Stimulated activated CD4-positive, alpha-beta T cell treated with anti-CD3 and anti-CD28 coated beads, Interleukin-1b, Interleukin-23, amount 100 ng/mL, for 1 hour (primary cell): Measurements from ENCODE around the gene C2orf92.

Experiments
- DNase-seq, 2 donors: peaks; one replicate each; pipeline ENCODE4 v3.0.0-alpha.2; 2020; ENCODE audit warnings: low read depth in 2 of 2

C2orf92 gene

GRCh38 chr2:97745474-97746174 is 76.1 kb downstream of the C2orf92 start:
- DNase-seq: no peak

- DNase-seq: no peak
Observed at GRCh38 chr2:97747285-97747684, 77.8 kb downstream of the C2orf92 start.

- DNase-seq: no peak
Observed at GRCh38 chr2:97747716-97748115, 78.2 kb downstream of the C2orf92 start.

GRCh38 chr2:97749581-97749980 is 80.1 kb downstream of the C2orf92 start:
- no peak for DNase-seq

GRCh38 chr2:97750017-97750416 is 80.5 kb downstream of the C2orf92 start:
- no peak for DNase-seq

- no peak for DNase-seq
Observed at GRCh38 chr2:97751752-97752151, 82.2 kb downstream of the C2orf92 start.
